Astrocyte (in vitro differentiated cells and primary cell): ENCODE measurements around the gene CNTNAP2. TPM values are rescaled to one million over a fixed set of nuclear protein-coding genes. Genes with fewer than 3 reads are reported as not detected.

Experiments
- DNase-seq: peaks from one replicate; pipeline ENCODE4 v3.0.0-alpha.2; 2010; ENCODE audit warnings: low read depth
- FAIRE-seq: peaks from 2 replicates; lab custom pipeline; 2011; peaks lifted over from hg19 to GRCh38; lab: Jason Lieb, UNC
- H2AFZ ChIP-seq: 2 replicates; pipeline ENCODE4 v1.6.0; 2012; ENCODE audit warnings: low read depth, low read length, inconsistent platforms
- H3K27ac ChIP-seq: 2 replicates; pipeline ENCODE4 v1.5.1; 2011; ENCODE audit warnings: low read depth, low read length, inconsistent platforms
- H3K27me3 ChIP-seq: 2 replicates; pipeline ENCODE4 v1.6.0; 2011; ENCODE audit warnings: low read length, inconsistent platforms; ENCODE audit not compliant: insufficient read depth
- H3K36me3 ChIP-seq: 2 replicates; pipeline ENCODE4 v1.5.1; 2011; ENCODE audit warnings: low read length, inconsistent platforms; ENCODE audit not compliant: insufficient read depth
- H3K4me1 ChIP-seq: 2 replicates; pipeline ENCODE4 v1.5.1; 2011; ENCODE audit warnings: low read length, inconsistent platforms; ENCODE audit not compliant: insufficient read depth
- H3K4me2 ChIP-seq: 2 replicates; pipeline ENCODE4 v1.6.0; 2012; ENCODE audit warnings: low read length, inconsistent platforms
- H3K4me3 ChIP-seq: 2 replicates; pipeline ENCODE4 v1.5.1; 2011; ENCODE audit warnings: low read depth, mild to moderate bottlenecking, low read length, inconsistent platforms; ENCODE audit not compliant: insufficient read depth
- H3K79me2 ChIP-seq: 2 replicates; pipeline ENCODE4 v1.6.0; 2012; ENCODE audit warnings: mild to moderate bottlenecking, low read length, inconsistent platforms; ENCODE audit not compliant: insufficient read depth
- H3K9ac ChIP-seq: 2 replicates; pipeline ENCODE4 v1.6.0; 2012; ENCODE audit warnings: mild to moderate bottlenecking, low read length, inconsistent platforms
- H3K9me3 ChIP-seq: 2 replicates; pipeline ENCODE4 v1.5.1; 2012; ENCODE audit warnings: low read depth, mild to moderate bottlenecking, low read length, inconsistent platforms; ENCODE audit not compliant: insufficient read depth
- H4K20me1 ChIP-seq: 2 replicates; pipeline ENCODE4 v1.6.0; 2012; ENCODE audit warnings: low read length, inconsistent platforms; ENCODE audit not compliant: insufficient read depth
- H3K27ac Mint-ChIP-seq: one replicate; pipeline ENCODE4 v1.8.0; 2021; ENCODE audit warnings: mild to moderate bottlenecking, mixed read lengths; ENCODE audit not compliant: unreplicated experiment
- H3K27me3 Mint-ChIP-seq: one replicate; pipeline ENCODE4 v1.8.0; 2021; ENCODE audit warnings: low read depth, mixed read lengths; ENCODE audit not compliant: unreplicated experiment
- H3K36me3 Mint-ChIP-seq: one replicate; pipeline ENCODE4 v1.8.0; 2021; ENCODE audit warnings: low read depth, mixed read lengths; ENCODE audit not compliant: unreplicated experiment
- H3K4me1 Mint-ChIP-seq: one replicate; pipeline ENCODE4 v1.8.0; 2021; ENCODE audit warnings: low read depth, mixed read lengths; ENCODE audit not compliant: unreplicated experiment
- H3K4me3 Mint-ChIP-seq: one replicate; pipeline ENCODE4 v1.8.0; 2021; ENCODE audit warnings: mild to moderate bottlenecking, moderate library complexity, mixed read lengths; ENCODE audit not compliant: unreplicated experiment
- H3K9me3 Mint-ChIP-seq: one replicate; pipeline ENCODE4 v1.8.0; 2021; ENCODE audit warnings: mild to moderate bottlenecking, mixed read lengths; ENCODE audit not compliant: unreplicated experiment
- EZH2 ChIP-seq: IDR thresholded peaks from 2 replicates; pipeline ENCODE4 v1.6.1; 2012; ENCODE audit warnings: mild to moderate bottlenecking, low read length, inconsistent platforms; ENCODE audit not compliant: insufficient read depth
- total RNA-seq: library from RNA; stranded (reverse); gene quantifications from 2 replicates; pipeline ENCODE4 v1.2.1, GENCODE V29; 2021
- TF ChIP-seq, protein P1 (sequence below): IDR thresholded peaks from 2 replicates; pipeline ENCODE4 v1.5.1; 2011; ENCODE audit warnings: low read depth, mild to moderate bottlenecking, inconsistent platforms, low read length, moderate library complexity; ENCODE audit not compliant: insufficient read depth

Gene CNTNAP2
- total RNA-seq, 1 donor from 2014 or later = 20.0 TPM

DNA sequence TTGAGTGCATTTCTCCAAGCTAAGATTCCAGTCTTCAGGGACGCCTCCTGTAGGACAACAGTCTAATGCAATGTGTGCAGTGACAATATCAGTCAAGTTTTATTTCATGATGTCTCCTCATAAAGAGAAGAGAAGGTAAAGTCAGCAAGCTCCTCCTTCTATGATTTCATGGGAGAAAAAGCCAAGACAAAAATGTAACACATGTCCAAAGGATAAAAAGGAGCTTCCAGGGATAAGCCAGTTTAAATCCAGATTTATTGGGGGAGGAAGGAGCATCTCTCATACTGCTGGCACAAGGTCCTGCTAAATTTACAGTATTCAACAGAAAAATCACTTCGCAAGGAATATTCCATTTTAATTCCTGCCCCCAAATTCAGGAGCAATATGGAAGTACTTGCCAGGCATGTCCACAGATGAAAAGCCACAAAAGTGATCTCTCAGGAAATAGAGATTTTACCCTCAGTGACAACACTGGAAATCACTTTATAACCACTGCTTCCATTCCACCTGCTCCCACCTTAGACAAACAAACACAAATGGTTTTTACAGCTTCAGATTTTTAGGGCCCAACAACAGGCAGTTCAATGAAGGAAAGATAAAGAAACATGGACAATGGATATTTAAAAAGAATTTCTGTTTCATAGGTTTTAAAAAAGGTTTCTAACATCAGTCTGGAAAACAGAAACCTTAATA lies 1796.5 kb downstream of the CNTNAP2 start:
- TF ChIP-seq, protein P1, sequence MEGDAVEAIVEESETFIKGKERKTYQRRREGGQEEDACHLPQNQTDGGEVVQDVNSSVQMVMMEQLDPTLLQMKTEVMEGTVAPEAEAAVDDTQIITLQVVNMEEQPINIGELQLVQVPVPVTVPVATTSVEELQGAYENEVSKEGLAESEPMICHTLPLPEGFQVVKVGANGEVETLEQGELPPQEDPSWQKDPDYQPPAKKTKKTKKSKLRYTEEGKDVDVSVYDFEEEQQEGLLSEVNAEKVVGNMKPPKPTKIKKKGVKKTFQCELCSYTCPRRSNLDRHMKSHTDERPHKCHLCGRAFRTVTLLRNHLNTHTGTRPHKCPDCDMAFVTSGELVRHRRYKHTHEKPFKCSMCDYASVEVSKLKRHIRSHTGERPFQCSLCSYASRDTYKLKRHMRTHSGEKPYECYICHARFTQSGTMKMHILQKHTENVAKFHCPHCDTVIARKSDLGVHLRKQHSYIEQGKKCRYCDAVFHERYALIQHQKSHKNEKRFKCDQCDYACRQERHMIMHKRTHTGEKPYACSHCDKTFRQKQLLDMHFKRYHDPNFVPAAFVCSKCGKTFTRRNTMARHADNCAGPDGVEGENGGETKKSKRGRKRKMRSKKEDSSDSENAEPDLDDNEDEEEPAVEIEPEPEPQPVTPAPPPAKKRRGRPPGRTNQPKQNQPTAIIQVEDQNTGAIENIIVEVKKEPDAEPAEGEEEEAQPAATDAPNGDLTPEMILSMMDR = no peak
- TF ChIP-seq EZH2 = no peak
- Histone ChIP-seq H3K27ac (no peak overlapping the region), H3K4me2 (no peak overlapping the region), H3K4me1 (no peaks in the 10 kb centered on the region), H3K4me3 (no peak overlapping the region), H3K27me3 (no peaks in the 10 kb centered on the region), H3K79me2 (no peaks in the 10 kb centered on the region), H3K36me3 (no peaks in the 10 kb centered on the region), H3K9ac (no peak overlapping the region), H3K9me3 (peaks cover 3% of the 10 kb centered on the region), H4K20me1 (no peaks in the 10 kb centered on the region), H2AFZ (no peak overlapping the region)
- DNase-seq (no peak), FAIRE-seq (no peak)
- no peak overlapping the region for H3K4me3 Mint-ChIP-seq
- H3K36me3 Mint-ChIP-seq = no peaks in the 10 kb centered on the region
- no peaks in the 10 kb centered on the region for H3K27me3 Mint-ChIP-seq
- H3K27ac Mint-ChIP-seq = no peak overlapping the region
- peaks cover 2% of the 10 kb centered on the region for H3K4me1 Mint-ChIP-seq
- H3K9me3 Mint-ChIP-seq = no peaks in the 10 kb centered on the region

DNA sequence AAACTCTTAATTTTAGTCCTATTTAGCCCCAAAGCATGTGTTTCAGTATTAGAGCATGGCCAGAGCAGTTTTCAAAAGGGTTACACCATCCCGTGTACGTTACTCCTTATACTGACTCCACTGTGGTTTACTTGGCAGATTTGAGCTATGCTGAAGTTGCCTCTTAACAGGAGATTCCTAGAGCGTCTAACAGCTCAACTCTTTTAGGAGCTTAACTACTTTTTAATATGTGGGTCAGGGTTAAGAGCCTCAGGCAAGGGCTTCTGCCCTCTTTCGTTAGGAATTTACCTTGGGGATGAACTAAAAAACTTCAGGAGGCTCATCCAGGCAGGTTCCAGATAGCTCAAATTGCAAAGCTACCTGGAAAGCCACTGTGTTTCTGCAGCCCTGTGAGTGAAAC lies 1799.2 kb downstream of the CNTNAP2 start:
- no peak overlapping the region for H3K4me2 ChIP-seq
- no peak overlapping the region for H3K27ac ChIP-seq
- H3K27me3 ChIP-seq = no peaks in the 10 kb centered on the region
- no peak overlapping the region for H3K9ac ChIP-seq
- H3K9me3 ChIP-seq = peaks cover 3% of the 10 kb centered on the region
- H3K4me1 ChIP-seq = no peaks in the 10 kb centered on the region
- no peak overlapping the region for H3K4me3 ChIP-seq
- no peak for DNase-seq
- no peak for TF ChIP-seq EZH2
- TF ChIP-seq, protein P1 = no peak
- H3K36me3 ChIP-seq = no peaks in the 10 kb centered on the region
- Mint-ChIP-seq H3K36me3 (no peaks in the 10 kb centered on the region), H3K27ac (no peak overlapping the region), H3K4me1 (peaks cover 2% of the 10 kb centered on the region), H3K9me3 (no peaks in the 10 kb centered on the region), H3K27me3 (no peaks in the 10 kb centered on the region), H3K4me3 (no peak overlapping the region)
- H2AFZ ChIP-seq = no peak overlapping the region
- H3K79me2 ChIP-seq = no peaks in the 10 kb centered on the region
- FAIRE-seq = no peak
- H4K20me1 ChIP-seq = no peaks in the 10 kb centered on the region

- H3K79me2 ChIP-seq = no peaks in the 10 kb centered on the region
- Mint-ChIP-seq H3K9me3 (no peaks in the 10 kb centered on the region), H3K36me3 (no peaks in the 10 kb centered on the region), H3K4me3 (no peak overlapping the region), H3K27me3 (no peaks in the 10 kb centered on the region), H3K4me1 (peaks cover under 1% of the 10 kb centered on the region), H3K27ac (no peak overlapping the region)
- no peak overlapping the region for H3K9ac ChIP-seq
- H2AFZ ChIP-seq = no peak overlapping the region
- H3K4me3 ChIP-seq = no peak overlapping the region
- no peak overlapping the region for H3K27ac ChIP-seq
- H3K4me1 ChIP-seq = no peaks in the 10 kb centered on the region
- no peaks in the 10 kb centered on the region for H4K20me1 ChIP-seq
- no peaks in the 10 kb centered on the region for H3K27me3 ChIP-seq
- no peak for DNase-seq
- FAIRE-seq = no peak
- H3K4me2 ChIP-seq = no peak overlapping the region
- H3K9me3 ChIP-seq = peaks cover 3% of the 10 kb centered on the region
- H3K36me3 ChIP-seq = no peaks in the 10 kb centered on the region
- no peak for TF ChIP-seq EZH2
- TF ChIP-seq, protein P1 = no peak
Observed at GRCh38 chr7:147916573-147916972, 1800.0 kb downstream of the CNTNAP2 start.
